CD4-positive, alpha-beta T cell treated with Interleukin-21 for 1 hour (primary cell): ENCODE measurements around the gene CFDP1.
"Not testable (repeated sequence)": the region's sequence is repeated elsewhere in the genome, so short reads cannot be mapped to it uniquely, and the experiment has no call there.

Experiments
- DNase-seq: peaks from one replicate; pipeline ENCODE4 v3.0.0-alpha.2; 2020

Gene CFDP1

GRCh38 chr16:75287708-75288107 lies 145.6 kb downstream of the CFDP1 start:
- no peak for DNase-seq

- DNase-seq = no peak
Measured at GRCh38 chr16:75286389-75286788, 146.9 kb downstream of the CFDP1 start.

- DNase-seq = no peak
Measured at GRCh38 chr16:75282466-75283281, 150.6 kb downstream of the CFDP1 start.

- DNase-seq = no peak
Measured at GRCh38 chr16:75281826-75282225, 151.5 kb downstream of the CFDP1 start.

- DNase-seq = not testable (repeated sequence)
Measured at GRCh38 chr16:75281009-75281408, 152.3 kb downstream of the CFDP1 start.

- DNase-seq = no peak
Measured at GRCh38 chr16:75280331-75280804, 152.9 kb downstream of the CFDP1 start.

GRCh38 chr16:75279305-75279704 lies 154.0 kb downstream of the CFDP1 start:
- DNase-seq = no peak

- DNase-seq = no peak
Measured at GRCh38 chr16:75273054-75273925, 160.0 kb downstream of the CFDP1 start.

- DNase-seq = not testable (repeated sequence)
Measured at GRCh38 chr16:75272629-75273028, 160.7 kb downstream of the CFDP1 start.

- no peak for DNase-seq
Measured at GRCh38 chr16:75272097-75272551, 161.2 kb downstream of the CFDP1 start.

- DNase-seq = no peak
Measured at GRCh38 chr16:75271441-75272096, 161.7 kb downstream of the CFDP1 start.

- DNase-seq = not testable (repeated sequence)
Measured at GRCh38 chr16:75269358-75269757, 163.9 kb downstream of the CFDP1 start.

GRCh38 chr16:75267631-75268264 lies 165.6 kb downstream of the CFDP1 start:
- DNase-seq = no peak

- DNase-seq = no peak
Measured at GRCh38 chr16:75266738-75267630, 166.3 kb downstream of the CFDP1 start.

- no peak for DNase-seq
Measured at GRCh38 chr16:75265911-75266701, 167.2 kb downstream of the CFDP1 start.

GRCh38 chr16:75264999-75265910 lies 168.0 kb downstream of the CFDP1 start:
- no peak for DNase-seq

GRCh38 chr16:75264457-75264998 lies 168.8 kb downstream of the CFDP1 start:
- DNase-seq = no peak

GRCh38 chr16:75263963-75264445 lies 169.3 kb downstream of the CFDP1 start:
- DNase-seq = no peak
